Effector CD4-positive, alpha-beta T cell (primary cell): ENCODE results near the gene WNK2.

Experiments used
- DNase-seq: peaks from one replicate; pipeline ENCODE4 v3.0.0-alpha.2; 2020

The WNK2 gene

DNA sequence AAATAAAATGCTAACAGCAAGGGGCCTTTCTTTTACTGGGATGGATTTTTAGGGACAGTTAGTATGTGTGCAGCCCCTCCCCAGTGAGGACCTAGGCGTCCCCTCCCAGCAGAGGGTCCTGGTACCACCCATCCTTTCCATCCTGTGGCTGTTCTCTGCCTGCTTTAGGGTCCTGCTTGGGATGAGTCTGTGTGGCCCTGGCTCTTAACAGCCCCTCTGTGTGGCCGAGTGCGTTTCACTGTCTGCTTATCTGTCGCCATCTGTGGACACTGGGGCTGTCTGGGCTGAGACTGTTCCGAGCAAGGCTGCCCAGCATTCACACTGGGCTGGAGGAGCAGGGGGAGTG lies 17.0 kb downstream of the WNK2 start:
- DNase-seq, result no peak

DNA sequence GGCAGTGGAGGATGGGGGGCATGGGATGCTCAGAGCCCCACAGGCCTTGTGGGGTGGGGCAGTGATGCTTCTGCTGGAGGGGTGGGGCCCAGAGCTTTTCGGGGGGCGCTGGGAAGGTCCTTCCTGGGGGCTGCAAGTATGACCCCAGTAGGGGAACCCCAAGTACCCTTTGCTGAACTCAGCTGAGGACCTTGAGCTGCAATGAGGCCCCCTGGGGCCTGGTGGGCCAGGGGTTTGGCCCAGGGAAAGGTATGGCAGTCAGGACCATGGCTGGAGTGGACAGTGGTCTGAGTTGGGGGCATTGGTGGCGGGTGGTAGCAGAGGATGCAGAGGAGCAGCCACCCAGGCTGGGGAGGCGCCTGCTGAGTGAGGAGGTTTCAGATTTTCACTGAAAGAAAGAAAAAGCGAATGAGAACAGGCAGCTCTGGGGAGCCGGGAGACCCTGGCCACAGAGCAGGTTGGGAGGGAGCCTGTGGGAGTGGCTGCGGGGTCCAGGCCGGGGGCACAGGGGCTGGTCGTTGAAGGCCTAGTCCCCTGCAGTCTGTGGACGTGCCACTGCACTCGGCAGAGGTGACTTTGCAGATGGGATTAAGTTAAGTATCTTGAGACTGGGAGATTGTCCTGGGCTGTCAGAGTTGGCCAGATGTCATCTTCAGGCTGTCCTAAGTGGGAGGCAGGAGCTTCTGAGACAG lies 19.2 kb downstream of the WNK2 start:
- DNase-seq, result no peak

DNA sequence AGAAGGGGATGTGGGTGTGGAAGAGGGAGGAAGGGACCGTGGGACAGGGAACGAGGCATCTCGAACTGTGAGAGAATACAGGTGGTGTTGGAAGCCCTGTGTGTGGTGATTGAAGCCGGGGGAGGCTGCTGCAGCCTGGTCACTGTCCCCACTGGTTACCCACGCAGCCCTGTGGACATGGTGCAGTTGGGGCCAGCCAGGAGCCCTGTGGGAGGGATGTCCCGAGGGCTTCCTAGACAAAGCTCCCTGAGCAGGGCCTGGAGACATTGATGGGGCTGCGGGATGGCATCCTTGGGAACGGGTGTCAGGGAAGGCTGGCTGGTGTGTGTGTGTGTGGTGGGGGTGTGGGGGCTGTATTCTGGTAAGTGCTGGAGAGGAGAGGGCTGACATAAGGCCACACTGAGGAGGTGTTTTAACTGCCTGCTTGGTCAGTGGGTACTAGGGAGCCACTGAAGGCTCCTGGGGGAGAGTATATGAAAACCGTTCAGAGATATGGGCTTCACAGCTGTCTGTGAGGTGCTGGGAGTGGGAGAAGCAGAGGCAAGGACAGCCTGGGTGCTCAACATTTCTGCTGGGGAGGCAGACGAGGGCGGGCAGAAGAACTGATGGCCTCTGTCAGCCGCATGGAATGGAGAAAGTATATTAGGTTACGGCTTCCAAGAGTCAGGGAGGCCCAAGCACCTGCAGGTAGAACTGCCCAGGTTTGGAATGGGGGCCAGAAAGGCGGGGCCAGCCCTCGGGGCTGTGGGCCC lies 20.0 kb downstream of the WNK2 start:
- no peak for DNase-seq

DNA sequence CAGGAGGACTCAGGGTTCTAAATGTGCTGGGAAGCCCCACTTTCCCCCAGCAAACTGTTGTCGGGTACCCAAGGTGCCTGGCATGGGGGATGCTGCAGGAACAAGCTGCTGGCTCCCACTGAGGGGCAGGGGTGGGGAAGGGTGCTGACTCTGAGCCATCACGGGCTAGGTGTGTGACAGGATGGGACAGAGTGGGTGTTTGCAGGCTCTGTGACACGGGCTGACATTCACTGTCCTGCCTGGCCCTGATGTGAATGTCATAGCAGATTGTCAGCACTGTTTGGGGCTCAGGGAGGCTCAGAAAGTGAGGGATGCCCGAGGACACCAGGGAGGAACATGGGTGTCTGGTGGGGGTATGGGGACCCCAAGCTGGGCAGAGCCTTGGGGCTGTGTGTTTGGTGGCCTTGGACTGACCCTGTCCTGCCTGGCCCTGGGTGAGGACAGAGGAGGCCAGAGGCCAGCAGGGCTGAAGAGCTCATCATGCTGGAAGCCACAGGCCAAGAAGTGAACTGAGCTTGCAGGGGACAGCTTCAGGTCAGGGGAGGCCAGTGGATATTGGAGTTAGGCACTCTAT lies 20.6 kb downstream of the WNK2 start:
- DNase-seq, result no peak

DNA sequence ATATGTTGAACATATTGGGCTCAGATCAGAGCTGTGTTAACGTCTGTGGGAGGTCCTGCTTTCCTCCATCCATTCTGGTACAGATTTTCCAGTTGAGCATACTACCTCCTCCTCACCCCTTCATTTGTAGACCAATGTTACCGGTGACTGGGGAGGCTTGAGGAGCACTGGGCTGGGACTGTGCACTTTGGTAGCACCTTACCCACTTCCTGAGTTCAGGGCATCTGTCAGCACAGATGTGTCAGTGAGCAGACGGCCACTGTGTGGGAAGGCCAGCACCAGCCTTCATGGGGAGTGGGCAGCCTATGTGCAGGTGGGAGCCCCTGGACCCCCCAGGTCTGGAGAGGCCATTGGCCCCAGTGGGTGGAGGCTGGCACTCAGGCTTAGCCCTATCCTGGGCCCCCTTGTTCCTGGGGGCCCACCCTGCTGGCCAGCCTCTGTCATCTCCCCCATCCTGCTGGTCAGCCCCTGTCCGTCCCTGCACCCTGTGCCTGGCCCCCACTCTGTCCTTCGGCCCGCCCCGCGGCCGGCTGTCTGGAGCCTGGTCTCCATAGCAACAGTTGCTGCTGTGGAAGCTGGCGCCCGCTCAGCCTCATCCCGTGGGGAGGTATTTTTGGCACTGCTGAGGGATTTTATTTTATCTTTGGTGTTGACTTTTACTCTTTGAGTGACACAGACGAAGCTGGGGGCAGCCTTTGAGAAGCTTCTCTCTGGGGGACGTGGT lies 21.3 kb downstream of the WNK2 start:
- no peak for DNase-seq

DNA sequence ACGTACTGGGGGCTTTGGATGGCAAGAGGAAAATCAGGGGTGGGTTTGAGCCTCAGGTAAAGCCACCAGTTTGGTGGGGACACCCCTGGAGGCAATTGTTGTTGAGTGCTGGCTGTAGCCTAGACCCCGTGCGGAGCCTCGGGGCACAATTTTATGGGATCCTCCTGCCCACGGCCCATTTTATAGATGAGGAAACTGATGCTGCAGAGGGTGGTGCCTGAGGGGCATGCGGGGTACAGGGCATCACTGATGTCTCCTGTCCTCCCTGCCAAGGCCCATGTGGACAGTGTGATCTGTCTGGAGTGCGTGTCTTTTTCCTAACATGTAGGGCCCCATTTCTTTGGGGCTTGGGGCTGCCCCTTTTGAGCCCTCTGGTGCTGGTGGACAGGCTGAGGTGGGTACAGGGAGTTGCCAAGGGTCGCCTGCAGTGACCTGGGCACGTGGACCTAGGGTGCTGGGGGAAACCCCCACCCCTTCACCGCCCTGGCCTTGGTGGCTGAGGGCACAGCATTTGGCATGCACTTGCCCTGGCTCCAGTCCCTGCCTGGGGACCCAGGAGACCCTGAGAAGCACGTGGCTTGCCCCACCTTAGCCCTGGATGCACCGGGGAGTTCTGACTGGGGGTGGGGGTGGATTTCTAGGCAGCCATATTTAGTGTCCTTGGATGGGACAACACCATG lies 22.1 kb downstream of the WNK2 start:
- no peak for DNase-seq

DNA sequence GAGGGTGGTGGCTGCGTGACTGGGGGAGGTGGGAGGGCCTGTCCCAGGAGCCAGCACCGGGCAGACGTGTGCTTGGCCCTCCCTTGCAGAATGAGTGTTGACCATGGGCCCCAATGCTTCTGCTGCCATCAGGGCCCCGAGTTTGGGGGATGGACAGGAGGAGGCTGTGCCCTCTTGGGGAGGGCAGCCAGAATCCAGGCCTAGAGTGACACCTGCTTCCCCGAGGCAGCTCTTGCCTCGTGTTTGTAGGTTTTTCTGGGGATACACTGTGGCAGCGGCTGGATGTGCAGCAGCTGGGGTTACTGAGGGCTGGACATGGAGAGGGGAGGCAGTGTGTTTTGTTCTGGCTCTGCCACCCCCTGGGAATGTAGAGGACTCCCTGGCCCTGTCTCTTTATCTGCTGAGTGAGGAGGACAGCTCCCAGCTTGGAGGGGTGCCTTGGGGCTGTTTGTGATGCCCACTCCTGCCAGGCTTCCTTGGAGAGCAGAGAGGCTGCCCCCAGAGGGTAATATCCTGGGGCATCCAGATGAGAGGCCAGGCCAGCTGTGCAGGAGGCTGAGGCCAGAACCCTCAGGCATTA lies 22.7 kb downstream of the WNK2 start:
- no peak for DNase-seq

DNA sequence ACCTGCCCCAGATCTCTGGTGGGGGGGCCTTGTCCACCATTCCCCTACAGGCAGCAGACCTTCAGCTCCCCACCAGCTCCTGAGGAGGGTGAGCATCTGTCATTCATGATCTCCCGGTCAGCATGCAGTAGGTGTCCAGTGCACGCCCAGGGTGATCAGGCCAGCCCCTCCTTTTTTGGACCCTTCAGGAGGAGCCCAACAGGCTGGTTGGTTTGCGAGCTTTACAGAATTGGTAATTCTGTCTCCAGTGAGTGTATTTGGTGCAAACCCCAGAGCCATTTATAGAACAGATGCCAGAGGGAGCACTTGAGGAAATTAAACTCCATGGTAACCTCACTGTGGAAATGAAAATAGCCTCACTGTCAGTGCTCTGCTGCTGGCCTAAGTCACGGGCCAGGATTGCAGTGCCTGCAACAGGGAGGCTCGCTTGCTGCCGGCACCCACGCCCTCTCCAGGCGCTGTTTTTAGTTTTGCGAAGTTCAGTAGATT lies 23.4 kb downstream of the WNK2 start:
- no peak for DNase-seq

DNA sequence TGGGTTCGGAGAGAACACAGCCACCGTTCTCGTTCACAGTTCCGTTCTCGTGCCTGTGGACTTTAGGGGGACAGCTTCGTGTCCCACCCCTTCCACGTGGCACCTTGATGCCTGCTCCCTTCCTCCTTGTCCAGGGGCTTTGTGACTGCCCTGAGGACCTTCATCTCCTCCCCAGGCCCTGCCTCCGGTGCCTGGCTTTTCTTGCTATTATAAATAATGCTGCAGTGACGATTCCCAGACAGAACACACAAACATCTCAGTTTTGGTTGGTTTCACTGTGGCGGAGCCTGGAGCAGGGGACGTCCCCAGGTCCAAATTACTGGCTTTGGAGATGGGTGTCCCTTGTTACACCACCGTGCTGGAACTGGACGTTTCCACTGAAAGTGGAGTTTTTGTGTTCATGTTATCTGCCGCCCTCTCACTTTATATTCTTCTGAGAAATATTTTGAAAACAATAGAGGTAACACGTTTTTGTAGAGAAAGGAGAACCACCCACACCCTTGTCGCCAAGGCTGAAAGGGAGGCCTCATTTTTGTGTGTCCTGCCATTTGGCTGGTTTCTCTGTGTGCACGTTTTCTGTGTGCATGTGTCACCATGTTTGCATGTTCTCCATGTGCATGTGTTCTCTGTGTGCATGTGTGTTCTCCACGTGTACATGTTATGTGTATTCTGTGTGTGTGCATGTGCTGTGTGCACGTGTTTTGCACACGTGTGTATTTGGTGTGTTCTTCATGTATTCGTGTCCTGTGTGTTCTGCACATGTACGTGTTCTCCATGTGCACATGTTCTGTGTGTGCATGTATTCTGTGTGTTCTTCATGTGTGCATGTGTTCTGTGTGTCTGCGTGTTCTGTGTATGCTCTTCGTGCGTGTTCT lies 24.2 kb downstream of the WNK2 start:
- DNase-seq, result no peak

DNA sequence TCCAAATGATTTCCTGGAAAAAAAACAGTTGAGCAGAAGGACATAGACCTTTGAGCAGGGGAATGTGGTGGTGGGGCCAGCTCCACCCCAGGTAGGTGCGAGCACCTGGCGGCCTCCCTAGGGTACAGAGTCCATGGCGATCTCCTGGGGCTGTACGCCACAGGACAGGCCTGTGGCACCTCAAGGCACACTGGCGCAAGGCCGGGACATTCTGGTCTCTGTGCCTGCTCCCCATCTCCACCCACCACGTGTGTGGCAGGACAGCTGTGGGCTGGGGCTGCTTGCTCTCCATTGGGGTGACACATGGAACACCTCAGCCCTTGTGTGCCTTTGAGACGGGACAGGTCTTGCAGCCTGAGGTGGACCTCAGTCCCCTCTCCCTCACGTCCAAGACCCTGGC lies 25.2 kb downstream of the WNK2 start:
- no peak for DNase-seq

DNA sequence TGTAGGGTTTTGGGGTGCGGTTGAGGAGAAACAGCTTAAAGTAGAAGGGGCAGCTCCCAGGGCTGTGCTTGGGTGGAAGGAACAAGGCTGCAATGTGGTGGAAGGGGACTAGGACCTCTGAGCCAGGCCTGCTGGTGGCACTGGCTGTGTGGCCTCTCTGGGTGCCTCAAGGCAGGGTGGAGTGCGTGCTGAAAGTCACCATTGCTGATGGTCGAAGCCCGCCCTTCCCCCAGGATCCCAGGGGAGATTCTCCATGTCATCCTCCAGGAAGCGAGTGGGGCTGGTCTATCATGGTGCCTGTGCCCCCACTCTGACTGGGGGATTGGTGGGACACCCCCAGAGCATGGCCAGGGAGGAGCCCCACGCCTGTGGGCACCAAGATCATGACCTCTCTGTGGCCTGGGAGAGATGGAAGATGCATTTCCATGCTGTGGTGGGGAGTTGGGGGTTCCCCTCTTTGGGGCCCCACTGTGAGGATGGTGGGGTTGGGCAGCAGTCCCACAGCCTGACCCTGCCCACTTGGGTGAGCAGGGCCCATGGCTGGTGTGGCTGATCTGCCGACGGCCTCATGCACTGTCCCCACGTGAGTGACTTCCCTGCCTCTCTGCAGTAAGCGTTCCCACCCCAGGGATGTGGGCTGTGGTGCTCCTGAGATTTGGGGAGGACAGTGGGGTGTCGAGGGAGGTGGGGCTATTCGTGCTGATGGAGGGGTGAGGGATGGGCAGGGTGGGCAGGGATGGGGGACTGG lies 25.8 kb downstream of the WNK2 start:
- no peak for DNase-seq

DNA sequence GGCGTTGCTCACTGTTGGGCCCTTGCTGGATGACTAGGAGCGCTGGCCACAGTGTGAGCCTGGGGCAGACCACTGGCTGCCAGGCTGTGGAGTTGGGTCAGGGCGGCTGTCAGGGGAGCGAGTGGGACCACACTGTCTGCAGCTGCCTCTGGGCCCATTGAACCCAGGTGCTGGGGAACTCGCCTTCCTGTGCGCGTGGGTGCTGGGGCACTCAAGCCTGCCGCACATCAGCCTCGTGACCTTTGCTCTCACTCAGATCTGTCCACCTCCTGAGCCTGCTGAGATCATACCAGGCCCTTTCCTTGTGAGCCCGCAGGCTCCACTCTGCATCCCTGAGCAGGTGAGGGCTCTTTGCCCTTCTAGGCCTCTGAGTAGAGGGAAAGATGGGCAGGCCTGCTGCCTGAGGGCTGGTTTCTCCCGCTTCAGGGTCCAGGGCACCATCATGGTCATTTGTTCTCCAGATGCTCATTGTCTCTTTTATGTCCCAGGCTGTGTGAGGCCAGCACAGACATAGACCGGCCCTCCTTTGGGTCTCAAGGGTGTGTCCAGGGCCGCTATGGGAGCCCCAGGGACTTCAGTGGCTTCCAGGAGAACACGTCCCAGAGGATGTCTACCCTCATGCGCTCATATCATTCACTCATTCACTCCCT lies 26.5 kb downstream of the WNK2 start:
- DNase-seq, result no peak

DNA sequence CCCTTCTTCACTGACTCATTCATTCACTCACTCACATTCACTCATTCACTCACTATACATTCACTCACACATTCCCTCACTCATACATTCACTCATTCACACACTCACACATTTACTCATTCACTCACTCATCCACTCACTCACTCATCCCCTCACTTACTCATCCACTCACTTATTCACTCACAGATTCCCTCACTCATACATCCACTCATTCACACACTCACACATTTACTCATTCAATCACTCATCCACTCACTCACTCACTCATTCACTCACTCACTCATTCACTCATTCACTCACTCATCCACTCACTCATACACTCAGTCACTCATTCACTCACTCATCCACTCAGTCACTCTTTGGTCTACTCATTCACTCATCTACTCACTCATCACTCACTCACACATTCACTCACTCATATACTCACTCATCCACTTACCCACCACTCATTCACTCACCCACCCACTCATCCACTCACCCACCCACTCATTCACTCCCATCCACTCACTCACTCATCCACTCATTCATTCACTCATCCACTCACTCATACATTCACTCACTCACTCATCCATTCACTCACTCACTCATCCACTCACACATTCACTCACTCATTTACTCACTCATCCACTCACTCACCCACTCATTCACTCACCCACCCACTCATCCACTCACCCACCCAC lies 27.2 kb downstream of the WNK2 start:
- no peak for DNase-seq

DNA sequence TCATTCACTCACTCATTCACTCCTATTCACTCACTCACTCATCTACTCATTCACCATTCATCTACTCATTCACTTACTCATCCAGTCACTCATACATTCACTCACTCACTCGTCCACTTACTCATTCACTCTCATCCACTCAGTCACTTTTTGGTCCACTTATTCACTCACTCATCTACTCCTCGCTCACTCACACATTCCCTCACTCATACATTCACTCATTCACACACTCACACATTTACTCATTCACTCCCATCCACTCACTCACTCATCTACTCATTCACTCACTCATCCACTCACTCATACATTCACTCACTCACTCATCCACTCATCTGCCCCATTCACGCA lies 27.7 kb downstream of the WNK2 start:
- no peak for DNase-seq

DNA sequence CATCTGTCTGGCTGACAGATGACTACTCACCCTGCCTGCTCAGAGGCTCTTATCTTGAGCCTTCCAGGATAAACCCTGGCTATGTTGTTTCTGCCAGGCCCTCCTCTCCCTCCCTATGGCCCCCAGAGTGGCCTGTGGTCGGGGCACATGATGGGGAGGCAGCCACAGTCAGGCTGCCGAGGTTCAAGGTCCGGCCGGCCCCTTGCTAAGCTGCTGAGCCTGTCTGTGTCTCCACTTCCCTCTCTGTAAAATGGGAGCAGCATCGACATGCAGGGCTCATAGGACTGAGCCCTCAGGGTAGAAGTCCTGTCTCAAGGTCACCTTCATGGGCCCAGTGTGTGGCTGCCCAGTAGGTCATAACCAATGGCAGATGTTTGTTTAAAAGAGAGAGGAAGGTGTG lies 28.5 kb downstream of the WNK2 start:
- no peak for DNase-seq

DNA sequence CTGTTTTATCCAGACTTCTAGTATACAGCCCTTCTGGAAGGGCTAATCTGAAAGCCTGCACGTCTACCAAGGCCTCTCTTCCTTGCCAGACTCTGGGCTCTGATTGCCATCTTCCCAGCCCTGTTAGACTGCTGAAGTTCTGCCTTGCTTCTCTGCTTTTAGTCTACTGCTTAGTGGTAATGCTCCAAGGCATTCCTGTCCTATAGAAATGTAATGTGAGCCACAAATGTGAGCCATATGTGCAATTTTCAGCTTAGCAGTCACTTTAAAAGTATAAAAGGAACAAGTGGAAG lies 32.1 kb downstream of the WNK2 start:
- no peak for DNase-seq

DNA sequence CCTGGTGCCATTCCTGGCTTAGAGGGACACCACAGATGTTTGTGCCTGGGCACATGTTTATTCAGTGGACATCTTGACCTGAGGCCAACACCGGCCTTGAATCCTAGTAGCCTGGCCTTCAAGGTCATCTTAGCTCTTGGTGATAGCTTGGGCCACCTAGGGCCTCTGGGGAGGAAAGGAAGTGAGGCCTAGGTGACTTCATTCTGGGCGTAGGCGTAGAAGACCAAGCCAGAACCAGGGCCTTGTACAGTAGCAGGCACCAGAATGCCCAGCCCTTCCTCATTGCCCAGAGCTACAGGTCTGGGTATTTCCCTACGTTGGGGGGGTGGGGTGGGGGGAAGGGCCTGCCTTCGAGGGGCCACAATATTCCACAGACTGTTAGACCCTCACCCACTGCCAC lies 33.8 kb downstream of the WNK2 start:
- no peak for DNase-seq

DNA sequence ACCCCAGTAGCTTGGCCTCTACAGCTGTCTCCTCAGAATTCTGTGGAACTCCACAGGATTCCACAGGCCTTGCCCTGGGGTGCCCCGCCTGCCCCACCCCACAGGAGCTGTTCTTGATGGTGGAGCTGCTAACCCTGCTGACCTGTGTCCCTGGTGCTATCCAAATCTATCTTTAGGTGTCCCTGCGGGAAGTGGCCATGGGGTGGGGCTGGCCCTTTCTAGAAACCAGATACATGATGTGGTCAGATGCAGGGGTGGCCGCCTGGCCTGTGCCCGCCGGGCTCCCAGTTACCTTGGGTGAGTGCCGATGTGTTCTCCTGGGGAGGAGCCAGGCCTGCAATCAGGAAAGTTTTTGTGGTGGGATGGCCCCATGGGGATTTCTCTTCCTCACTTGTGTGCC lies 34.2 kb downstream of the WNK2 start:
- DNase-seq, result no peak

DNA sequence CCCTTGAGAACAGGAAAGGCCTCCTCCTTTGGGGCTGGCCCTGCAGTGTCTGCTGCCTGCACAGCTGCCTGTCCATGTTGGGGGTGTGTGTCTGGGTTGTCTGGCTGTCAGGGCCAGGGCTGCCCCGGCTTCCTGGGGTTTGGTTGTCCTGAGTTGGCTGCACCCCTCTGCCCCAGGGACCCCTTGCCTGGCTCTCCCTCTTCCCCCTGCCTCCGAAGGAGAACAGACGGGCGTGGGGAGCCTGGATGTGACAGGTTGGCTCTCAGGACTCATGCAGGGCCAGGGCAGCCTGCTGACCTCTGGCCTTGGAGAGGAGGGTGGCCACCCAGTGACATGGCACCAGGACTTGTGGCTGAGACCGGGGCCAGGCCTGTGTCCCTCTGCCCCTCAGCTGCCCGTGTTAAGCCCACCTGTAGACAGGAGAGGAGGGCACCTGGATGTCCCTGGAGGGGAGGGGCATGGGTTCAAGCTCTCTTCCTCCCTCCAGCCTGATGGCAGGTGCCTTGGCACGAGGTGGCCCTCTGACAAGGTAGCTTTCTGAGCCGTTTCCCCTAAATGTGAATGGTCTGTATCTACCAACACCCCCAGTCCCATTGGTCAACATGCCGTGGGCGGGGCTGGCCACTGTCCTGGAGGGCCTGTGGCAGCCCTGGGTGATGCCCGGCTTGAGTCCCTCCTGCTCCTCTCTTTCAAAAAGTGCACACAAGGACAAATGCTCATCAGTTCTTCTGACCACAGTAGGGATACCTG lies 34.9 kb downstream of the WNK2 start:
- no peak for DNase-seq
